Psoas muscle (tissue), 8 donors: Measurements from ENCODE around the gene IQCH. TPM values are rescaled to one million over a fixed set of nuclear protein-coding genes. Genes with fewer than 3 reads are reported as not detected.

Experiments used
- ATAC-seq, 4 donors: fragments of 200-7000 bp; cut with Tn5 transposase; one replicate each; pipeline ENCODE4 v1.9.1; 2020; ENCODE audit warnings: moderate library complexity in 3 of 4, mild to moderate bottlenecking in 2 of 4
- DNase-seq, 2 donors: peaks; one replicate each; pipeline ENCODE4 v3.0.0-alpha.2; 2020
- H3K27ac ChIP-seq: fragments of 200-600 bp; one replicate; pipeline ENCODE4 v1.8.0; 2022
- H3K27me3 ChIP-seq, 3 donors: fragments of 200-600 bp in 1 of 3; one replicate each; pipeline versions ENCODE4 v1.6.1 to v1.8.0; 2013 to 2022; ENCODE audit warnings: low read length in 2 of 3, mild to moderate bottlenecking in 2 of 3, moderate library complexity in 1 of 3; ENCODE audit not compliant: insufficient read depth in 3 of 3
- H3K36me3 ChIP-seq, 2 donors: fragments of 200-600 bp in 1 of 2; one replicate each; pipeline versions ENCODE4 v1.6.1 to v1.8.0; 2013 to 2022; ENCODE audit warnings: low read depth in 1 of 2, mild to moderate bottlenecking in 1 of 2, moderate library complexity in 1 of 2; ENCODE audit not compliant: insufficient read depth in 1 of 2
- H3K4me1 ChIP-seq: fragments of 200-600 bp; one replicate; pipeline ENCODE4 v1.8.0; 2022
- H3K4me3 ChIP-seq: fragments of 200-600 bp; one replicate; pipeline ENCODE4 v1.8.0; 2022; ENCODE audit warnings: mild to moderate bottlenecking
- H3K9me3 ChIP-seq: fragments of 200-600 bp; one replicate; pipeline ENCODE4 v1.8.0; 2022
- CTCF ChIP-seq: fragments of 200-600 bp; IDR thresholded peaks from one replicate; pipeline ENCODE4 v1.8.0; 2022; ENCODE audit warnings: antibody characterized with exemption
- WGBS, 3 donors: extraction: QIAGEN DNeasy Blood & Tissue Kit; methylation state at CpG; one replicate each; pipeline versions ENCODE4 v1.1.6 to v1.1.7; 2013; 5-methylcytosine and 5-hydroxymethylcytosine counted together
- intact Hi-C, 2 donors: fragments of 100-400 bp; cut with DNase I; formaldehyde crosslinking; loops; one replicate each; pipeline versions ENCODE4 v1.11.0 to v1.14.2; 2022
- polyA plus RNA-seq, 3 donors: library from polyadenylated mRNA; stranded (reverse); fragments of 200-250 nt; gene quantifications; one replicate each; pipeline ENCODE4 v1.2.3, GENCODE V29; 2013
- total RNA-seq, 4 donors: library from RNA; stranded (reverse); fragmentation: NEBNext Ultra II Directional in 2 of 4; extraction: Animal tissue kit (Norgen Biotek cat#: 25700) in 2 of 4; gene quantifications; one replicate each; pipeline versions ENCODE4 v1.2.1 to v1.2.4, GENCODE V29; 2021 to 2023
- donor health status: healthy with polysubstance abuse.
- donor health status: DM: no; HTN: no; CAD: no; lungs with moderate emphysema.
- donor health status: Bipolar disorder and iron deficiency.
- donor health status: healthy.
- donor health status: DM: yes; HTN: yes; CAD: no.
- donor health status: DM: no; HTN: no; CAD: no.
- donor health status: DM: no; HTN: no; CAD: no.
- donor health status: DM: yes; HTN: yes; CAD: no.

IQCH gene
- total and polyA plus RNA-seq, 7 donors, result 0.27 to 1.0 (median 0.60) TPM

GRCh38 chr15:67370206-67370954 is 115.8 kb downstream of the IQCH start:
- Histone ChIP-seq H3K9me3 (no peaks in the 10 kb centered on the region), H3K27ac (no peak overlapping the region), H3K4me1 (no peaks in the 10 kb centered on the region), H3K27me3 (peaks cover 0 to 10% (median 0%) of the 10 kb centered on the region in 3 donors), H3K4me3 (no peak overlapping the region), H3K36me3 (no peaks in the 10 kb centered on the region)
- intact Hi-C loops, result no loop called here
- TF ChIP-seq CTCF, result no peak
- 54 to 77% (median 64%) methylated on average over 9 of the region's 9 CpGs for WGBS, 3 donors
- ATAC-seq (no peak), DNase-seq (no peak)

GRCh38 chr15:67372543-67372942 is 118.0 kb downstream of the IQCH start:
- 86 to 89% (median 88%) methylated on average over 8 of the region's 8 CpGs for WGBS, 3 donors
- ATAC-seq, result no peak

GRCh38 chr15:67372986-67373675 is 118.5 kb downstream of the IQCH start:
- WGBS, 3 donors, result 80 to 82% (median 81%) methylated on average over 6 of the region's 6 CpGs
- Histone ChIP-seq H3K36me3 (no peaks in the 10 kb centered on the region), H3K4me3 (no peak overlapping the region), H3K27ac (no peak overlapping the region), H3K4me1 (no peaks in the 10 kb centered on the region), H3K9me3 (no peaks in the 10 kb centered on the region), H3K27me3 (peaks cover 0 to 10% (median 0%) of the 10 kb centered on the region in 3 donors)
- intact Hi-C loops, result no loop called here
- DNase-seq (no peak), ATAC-seq (no peak)
- TF ChIP-seq CTCF, result no peak

More at GRCh38 chr15:67372543-67372942, 118.0 kb downstream of the IQCH start:
- peaks cover 0 to 10% (median 0%) of the 10 kb centered on the region in 3 donors for H3K27me3 ChIP-seq
- no peaks in the 10 kb centered on the region for H3K4me1 ChIP-seq
- intact Hi-C loops, result no loop called here
- TF ChIP-seq CTCF, result no peak
- DNase-seq, result no peak
- H3K4me3 ChIP-seq, result no peak overlapping the region
- H3K36me3 ChIP-seq, result no peaks in the 10 kb centered on the region
- no peak overlapping the region for H3K27ac ChIP-seq
- no peaks in the 10 kb centered on the region for H3K9me3 ChIP-seq

- no peak for ATAC-seq
- H3K27ac ChIP-seq, result no peak overlapping the region
- no peaks in the 10 kb centered on the region for H3K4me1 ChIP-seq
- no peak overlapping the region for H3K4me3 ChIP-seq
- peaks cover 0 to 9% (median 0%) of the 10 kb centered on the region in 3 donors for H3K27me3 ChIP-seq
- no peak for DNase-seq
- intact Hi-C loops, result no loop called here
- no peaks in the 10 kb centered on the region for H3K9me3 ChIP-seq
- no peak for TF ChIP-seq CTCF
- H3K36me3 ChIP-seq, result no peaks in the 10 kb centered on the region
Measured at GRCh38 chr15:67373971-67374370, 119.4 kb downstream of the IQCH start.
